Mammary epithelial cell (primary cell): ENCODE data around the gene EDDM13.

Source experiments
- CTCF ChIP-seq, 2 donors: IDR thresholded peaks in 1 of 2; conservative IDR thresholded peaks in 1 of 2; 2 replicates each; pipeline ENCODE4 v1.5.1; 2011 to 2012; ENCODE audit warnings: inconsistent platforms in 2 of 2, low read length in 2 of 2, mild to moderate bottlenecking in 2 of 2, control low read depth in 1 of 2, low read depth in 1 of 2; ENCODE audit not compliant: insufficient read depth in 1 of 2; ENCODE audit errors: extremely low read depth in 1 of 2
- EZH2 ChIP-seq: IDR thresholded peaks from 2 replicates; pipeline ENCODE4 v1.6.1; 2012; ENCODE audit warnings: low read length, inconsistent platforms, borderline replicate concordance

DNA sequence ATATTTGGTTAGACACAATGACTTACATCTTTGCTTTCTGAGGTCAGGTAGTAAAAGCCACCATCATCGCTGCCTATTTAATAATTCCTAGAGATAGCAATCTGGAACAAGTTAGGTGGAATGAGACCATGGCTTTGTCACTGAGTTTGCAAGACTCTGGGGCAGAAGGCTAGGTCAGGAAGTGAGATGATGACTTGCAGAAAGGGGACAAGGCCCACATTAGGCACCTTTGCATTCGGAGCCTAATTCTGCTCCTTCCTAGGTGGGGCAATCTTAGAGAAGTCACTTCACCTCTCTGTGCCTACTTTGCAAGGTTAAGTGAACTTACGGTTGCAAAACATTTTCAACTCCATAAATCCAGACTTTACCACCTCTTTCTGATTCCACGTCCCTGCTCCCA lies 10.3 kb downstream of the EDDM13 start:
- TF ChIP-seq CTCF (conservative IDR thresholded peaks at IDR 0.05 in 1 of 2, IDR thresholded peaks at IDR 0.05 in 1 of 2; ENCODE audit: extremely low read depth in 1 of 2, insufficient read depth in 1 of 2, low read depth in 1 of 2, low read length in 2 of 2) (no peak), EZH2 (no peak)
